HG03060 (cell line): ENCODE data around the gene CD70.
"Not testable (repeated sequence)": the region's sequence is repeated elsewhere in the genome, so short reads cannot be mapped to it uniquely, and the experiment has no call there.

Experiments
- ATAC-seq: cut with Tn5 transposase; IDR thresholded peaks from one replicate; pipeline ENCODE4 v1.9.1; 2021; ENCODE audit warnings: low read depth, moderate number of reproducible peaks; ENCODE audit not compliant: unreplicated experiment

CD70 gene

GRCh38 chr19:6573350-6573749 lies 17.6 kb downstream of the CD70 start:
- no peak for ATAC-seq

GRCh38 chr19:6572217-6572616 lies 18.7 kb downstream of the CD70 start:
- ATAC-seq: no peak

GRCh38 chr19:6571167-6571566 lies 19.8 kb downstream of the CD70 start:
- no peak for ATAC-seq

- ATAC-seq: no peak
Observed at GRCh38 chr19:6570764-6571163, 20.2 kb downstream of the CD70 start.

GRCh38 chr19:6568816-6569215 lies 22.1 kb downstream of the CD70 start:
- no peak for ATAC-seq

GRCh38 chr19:6568010-6568526 lies 22.9 kb downstream of the CD70 start:
- no peak for ATAC-seq

GRCh38 chr19:6566727-6567126 lies 24.2 kb downstream of the CD70 start:
- not testable (repeated sequence) for ATAC-seq

GRCh38 chr19:6564393-6564792 lies 26.6 kb downstream of the CD70 start:
- no peak for ATAC-seq

GRCh38 chr19:6562437-6562836 lies 28.5 kb downstream of the CD70 start:
- ATAC-seq: not testable (repeated sequence)

GRCh38 chr19:6556480-6557195 lies 34.3 kb downstream of the CD70 start:
- no peak for ATAC-seq

GRCh38 chr19:6556043-6556449 lies 34.9 kb downstream of the CD70 start:
- ATAC-seq: no peak

GRCh38 chr19:6551607-6552450 lies 39.1 kb downstream of the CD70 start:
- ATAC-seq: no peak

GRCh38 chr19:6551091-6551490 lies 39.9 kb downstream of the CD70 start:
- ATAC-seq: no peak

- ATAC-seq: not testable (repeated sequence)
Observed at GRCh38 chr19:6550679-6551078, 40.3 kb downstream of the CD70 start.

GRCh38 chr19:6543866-6544347 lies 47.0 kb downstream of the CD70 start:
- ATAC-seq: no peak

- ATAC-seq: no peak
Observed at GRCh38 chr19:6540918-6541689, 49.8 kb downstream of the CD70 start.

- no peak for ATAC-seq
Observed at GRCh38 chr19:6539514-6539913, 51.4 kb downstream of the CD70 start.
